HepG2 (cell line): ENCODE measurements around the gene TFE3. TPM values are rescaled to one million over a fixed set of nuclear protein-coding genes. Genes with fewer than 3 reads are reported as not detected.
A peak's percentile ranks its signal among the peaks of the same experiment; 100 is the strongest.

Experiments
- ATAC-seq: fragments of 200-7000 bp; cut with Tn5 transposase; 3 replicates; pipeline ENCODE4 v1.9.1; 2020; ENCODE audit warnings: mild to moderate bottlenecking, moderate library complexity
- BruUV-seq: library from RNA; stranded (reverse); fragments of 400-500 nt; replicated peaks from 2 replicates; lab custom pipeline; 2021; lab: Mats Ljungman, UMichigan
- CTCF ChIA-PET: fragments of 300-600 bp; formaldehyde crosslinking; extraction: SDS; loops from one replicate; lab custom pipeline; 2021; ENCODE audit warnings: low total read pairs, inconsistent platforms, low intra/inter-chr PET ratio; lab: Yijun Ruan, JAX
- POLR2A ChIA-PET: fragments of 350-600 bp; sonication (Branson Sonifier 250); formaldehyde crosslinking; loops from one replicate; lab custom pipeline; 2020; ENCODE audit warnings: antibody characterized with exemption, inconsistent platforms; lab: Yijun Ruan, JAX
- DNase-seq: peaks from one replicate; pipeline ENCODE4 v3.0.0-alpha.2; 2015; ENCODE audit warnings: low spot score
- FAIRE-seq: peaks from 3 replicates; lab custom pipeline; 2011; peaks lifted over from hg19 to GRCh38; lab: Jason Lieb, UNC
- H2AFZ ChIP-seq: one replicate; pipeline ENCODE4 v1.6.1; 2011; ENCODE audit warnings: low read length, inconsistent platforms
- H3K27ac ChIP-seq: fragments of 300-600 bp; 3 replicates; pipeline ENCODE4 v1.8.0; 2011; ENCODE audit warnings: mixed run types, mild to moderate bottlenecking, mixed read lengths, low read length, inconsistent platforms; ENCODE audit not compliant: insufficient read depth; ENCODE audit errors: extremely low read length
- H3K27me3 ChIP-seq, 2 experiments: fragments of 200-600 bp in 1 of 2; 2 replicates in 1 of 2; 3 replicates in 1 of 2; pipeline versions ENCODE4 v1.6.0 to v1.8.0; 2011; ENCODE audit warnings: low read length in 2 of 2, mild to moderate bottlenecking in 2 of 2, moderate library complexity in 2 of 2, inconsistent platforms in 1 of 2; ENCODE audit not compliant: insufficient read depth in 2 of 2, control insufficient read depth in 1 of 2
- H3K36me3 ChIP-seq, 2 experiments: fragments of 200-600 bp in 1 of 2; replicated peaks in 1 of 2; 2 replicates in 1 of 2; 3 replicates in 1 of 2; pipeline versions ENCODE4 v1.5.1 to v1.8.0; 2011; ENCODE audit warnings: low read length in 2 of 2, inconsistent platforms in 1 of 2; ENCODE audit not compliant: insufficient read depth in 2 of 2, control insufficient read depth in 1 of 2
- H3K4me1 ChIP-seq: 2 replicates; pipeline ENCODE4 v1.5.1; 2012; ENCODE audit warnings: low read length, inconsistent platforms; ENCODE audit not compliant: insufficient read depth
- H3K4me2 ChIP-seq: 2 replicates; pipeline ENCODE4 v1.6.0; 2011; ENCODE audit warnings: low read depth, low read length, inconsistent platforms
- H3K4me3 ChIP-seq, 3 experiments: fragments of 200-600 bp in 1 of 3; sonication (generic), shearing (Covaris generic) in 1 of 3; replicated peaks in 1 of 3; 2 replicates each; pipeline ENCODE4 v1.5.1; 2011 to 2016; ENCODE audit warnings: low read length in 3 of 3, inconsistent platforms in 2 of 3, low read depth in 2 of 3, mild to moderate bottlenecking in 2 of 3, control low read depth in 1 of 3, mixed read lengths in 1 of 3; ENCODE audit not compliant: insufficient read depth in 1 of 3
- H3K79me2 ChIP-seq: one replicate; pipeline ENCODE4 v1.6.1; 2011; ENCODE audit warnings: low read length, inconsistent platforms; ENCODE audit not compliant: insufficient read depth
- H3K9ac ChIP-seq: 2 replicates; pipeline ENCODE4 v1.6.0; 2011; ENCODE audit warnings: mild to moderate bottlenecking, low read depth, low read length, inconsistent platforms; ENCODE audit not compliant: insufficient read depth
- H3K9me3 ChIP-seq: 2 replicates; pipeline ENCODE4 v1.5.1; 2012; ENCODE audit warnings: mild to moderate bottlenecking, low read length
- H4K20me1 ChIP-seq: 2 replicates; pipeline ENCODE4 v1.6.0; 2011; ENCODE audit warnings: inconsistent platforms, mild to moderate bottlenecking, low read length, moderate library complexity; ENCODE audit not compliant: insufficient read depth
- ATF7 ChIP-seq, 2 experiments: fragments of 450-650 bp in 1 of 2; sonication (generic) in 1 of 2; formaldehyde crosslinking in 1 of 2; IDR thresholded peaks; 2 replicates each; pipeline versions ENCODE4 v1.4.0 to v1.6.1; 2016 to 2020; ENCODE audit warnings: antibody characterized with exemption in 1 of 2, mild to moderate bottlenecking in 1 of 2, missing genetic modification reagents in 1 of 2
- CREB1 ChIP-seq, 2 experiments: fragments of 450-650 bp in 1 of 2; IDR thresholded peaks; 2 replicates each; pipeline ENCODE4 v1.6.1; 2016 to 2017; ENCODE audit warnings: control low read depth in 1 of 2, mild to moderate bottlenecking in 1 of 2, missing compliant biosample characterization in 1 of 2, missing genetic modification characterization in 1 of 2
- TEAD3 ChIP-seq: optimal IDR thresholded peaks from 2 replicates; pipeline ENCODE3; 2016; ENCODE audit warnings: borderline replicate concordance
- WGBS: methylation state at CpG from one replicate; pipeline ENCODE4 v1.1.6; 2017; ENCODE audit warnings: low lambda C conversion rate; 5-methylcytosine and 5-hydroxymethylcytosine counted together
- in situ Hi-C: cut with HindIII; loops from 2 replicates; pipeline ENCODE4 v1.10.0; 2017; ENCODE audit warnings: low pct_unique_long_range_greater_than_20kb; ENCODE audit not compliant: extremely low pct_ligation_motif_present
- intact Hi-C: fragments of 100-400 bp; cut with micrococcal nuclease; formaldehyde crosslinking; loops from one replicate; pipeline ENCODE4 v1.10.0; 2022; ENCODE audit not compliant: unreplicated experiment
- polyA plus RNA-seq, 8 experiments: library from polyadenylated mRNA; depleted of rRNA in 3 of 8; stranded (reverse) in 7 of 8; unstranded in 1 of 8; fragments of >200 nt; fragmentation: Illumina TruSeq in 4 of 8; extraction: Trizol in 4 of 8; gene quantifications; 2 replicates each; pipeline versions ENCODE4 v1.2.1 to v1.2.3, GENCODE V29; 2011 to 2016; ENCODE audit warnings: low read depth in 4 of 8, missing spikeins in 1 of 8, mixed read lengths in 1 of 8; ENCODE audit not compliant: insufficient read depth in 1 of 8
- total RNA-seq, 5 experiments: library from RNA; depleted of rRNA; stranded (reverse); fragments of >200 nt; fragmentation: Illumina TruSeq; extraction: Trizol; gene quantifications; 2 replicates each; pipeline ENCODE4 v1.2.3, GENCODE V29; 2016; ENCODE audit warnings: low read depth in 1 of 5
- TF ChIP-seq, protein P1 (sequence below): sonication (generic); formaldehyde crosslinking; IDR thresholded peaks from 2 replicates; pipeline ENCODE4 v1.8.1; 2023; ENCODE audit warnings: mild to moderate bottlenecking, missing genetic modification reagents
- TF ChIP-seq, protein P2 (sequence below): sonication (generic); formaldehyde crosslinking; IDR thresholded peaks from 2 replicates; pipeline ENCODE4 v1.4.0; 2020; ENCODE audit warnings: missing genetic modification reagents
- TF ChIP-seq, protein P3 (sequence below): sonication (generic); formaldehyde crosslinking; IDR thresholded peaks from 2 replicates; pipeline ENCODE4 v1.4.0; 2020; ENCODE audit warnings: missing genetic modification reagents

TFE3 gene
- total and polyA plus RNA-seq, 2 of the 13 experiments (the other 11 are each of a cell fraction or from before 2014, with no cell fraction given) = 8.3 to 12.3 TPM

DNA sequence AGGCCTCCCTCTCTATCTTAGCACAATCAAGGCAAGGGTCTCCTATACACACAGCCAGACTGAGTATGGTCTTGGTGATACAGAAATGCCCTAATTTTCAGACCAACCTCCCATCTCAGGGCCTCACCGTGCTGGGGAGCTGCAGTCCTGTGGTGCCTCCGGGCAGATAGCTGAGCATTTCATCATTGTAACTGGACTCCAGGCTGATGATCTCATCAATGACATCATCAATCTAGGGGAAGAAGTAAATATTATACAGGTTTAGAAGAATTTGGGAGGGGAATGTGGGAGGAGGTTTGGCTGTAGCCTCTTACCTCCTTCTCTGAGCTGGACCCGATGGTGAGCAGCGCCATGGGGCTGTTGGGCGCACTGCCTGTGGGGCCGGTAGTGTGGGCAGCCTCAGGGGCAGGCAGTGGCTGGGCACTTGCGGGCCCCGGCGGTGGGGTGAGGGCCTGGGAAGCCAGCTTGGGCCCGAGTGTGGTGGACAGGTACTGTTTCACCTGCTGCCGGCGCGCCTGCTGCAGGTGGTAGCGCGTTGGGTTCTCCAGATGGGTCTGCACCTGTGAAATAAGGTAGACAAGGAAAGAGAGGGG is 5.2 kb downstream of the TFE3 start:
- no TSS peak for BruUV-seq
- no peak for ATAC-seq
- ChIA-PET POLR2A (no interaction called here), CTCF (no interaction called here)
- in situ Hi-C loops (no loop called here), intact Hi-C loops (no loop called here)
- H4K20me1 ChIP-seq = no peaks in the 10 kb centered on the region
- no peak overlapping the region for H3K9ac ChIP-seq
- no peak overlapping the region for H3K4me2 ChIP-seq
- H3K4me1 ChIP-seq = peaks cover 44% of the 10 kb centered on the region
- WGBS = no CpG with 5 or more reads among the region's 15 CpGs
- peaks cover 13 to 27% of the 10 kb centered on the region in 2 experiments for H3K36me3 ChIP-seq
- TF ChIP-seq ATF7 (IDR thresholded peaks at IDR 0.05) (peak; percentile 90), ATF7 (CRISPR knock-in tag; IDR thresholded peaks at IDR 0.05) (no peak), CREB1 (IDR thresholded peaks at IDR 0.05) (peak; percentile 73), CREB1 (CRISPR knock-in tag; IDR thresholded peaks at IDR 0.05) (no peak), TEAD3 (no peak)
- TF ChIP-seq, protein P1, sequence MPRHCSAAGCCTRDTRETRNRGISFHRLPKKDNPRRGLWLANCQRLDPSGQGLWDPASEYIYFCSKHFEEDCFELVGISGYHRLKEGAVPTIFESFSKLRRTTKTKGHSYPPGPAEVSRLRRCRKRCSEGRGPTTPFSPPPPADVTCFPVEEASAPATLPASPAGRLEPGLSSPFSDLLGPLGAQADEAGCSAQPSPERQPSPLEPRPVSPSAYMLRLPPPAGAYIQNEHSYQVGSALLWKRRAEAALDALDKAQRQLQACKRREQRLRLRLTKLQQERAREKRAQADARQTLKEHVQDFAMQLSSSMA = no peak
- TF ChIP-seq, protein P2, sequence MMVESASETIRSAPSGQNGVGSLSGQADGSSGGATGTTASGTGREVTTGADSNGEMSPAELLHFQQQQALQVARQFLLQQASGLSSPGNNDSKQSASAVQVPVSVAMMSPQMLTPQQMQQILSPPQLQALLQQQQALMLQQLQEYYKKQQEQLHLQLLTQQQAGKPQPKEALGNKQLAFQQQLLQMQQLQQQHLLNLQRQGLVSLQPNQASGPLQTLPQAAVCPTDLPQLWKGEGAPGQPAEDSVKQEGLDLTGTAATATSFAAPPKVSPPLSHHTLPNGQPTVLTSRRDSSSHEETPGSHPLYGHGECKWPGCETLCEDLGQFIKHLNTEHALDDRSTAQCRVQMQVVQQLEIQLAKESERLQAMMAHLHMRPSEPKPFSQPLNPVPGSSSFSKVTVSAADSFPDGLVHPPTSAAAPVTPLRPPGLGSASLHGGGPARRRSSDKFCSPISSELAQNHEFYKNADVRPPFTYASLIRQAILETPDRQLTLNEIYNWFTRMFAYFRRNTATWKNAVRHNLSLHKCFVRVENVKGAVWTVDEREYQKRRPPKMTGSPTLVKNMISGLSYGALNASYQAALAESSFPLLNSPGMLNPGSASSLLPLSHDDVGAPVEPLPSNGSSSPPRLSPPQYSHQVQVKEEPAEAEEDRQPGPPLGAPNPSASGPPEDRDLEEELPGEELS = no peak
- TF ChIP-seq, protein P3, sequence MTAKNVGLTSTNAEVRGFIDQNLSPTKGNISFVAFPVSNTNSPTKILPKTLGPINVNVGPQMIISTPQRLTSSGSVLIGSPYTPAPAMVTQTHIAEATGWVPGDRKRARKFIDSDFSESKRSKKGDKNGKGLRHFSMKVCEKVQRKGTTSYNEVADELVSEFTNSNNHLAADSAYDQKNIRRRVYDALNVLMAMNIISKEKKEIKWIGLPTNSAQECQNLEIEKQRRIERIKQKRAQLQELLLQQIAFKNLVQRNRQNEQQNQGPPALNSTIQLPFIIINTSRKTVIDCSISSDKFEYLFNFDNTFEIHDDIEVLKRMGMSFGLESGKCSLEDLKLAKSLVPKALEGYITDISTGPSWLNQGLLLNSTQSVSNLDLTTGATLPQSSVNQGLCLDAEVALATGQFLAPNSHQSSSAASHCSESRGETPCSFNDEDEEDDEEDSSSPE (CRISPR knock-in tag) = no peak
- peak overlapping the region; percentile 30 for H3K27ac ChIP-seq
- no peak overlapping the region for H3K4me3 ChIP-seq
- no peaks in the 10 kb centered on the region; a peak in 1 of 5 replicates for H3K27me3 ChIP-seq
- H3K79me2 ChIP-seq = peaks cover 20% of the 10 kb centered on the region
- no peaks in the 10 kb centered on the region for H3K9me3 ChIP-seq
- no peak for DNase-seq
- peak; percentile 68 for FAIRE-seq
- no peak overlapping the region for H2AFZ ChIP-seq
